Measurements from ENCODE around the gene DGUOK. TPM values are rescaled to one million over a fixed set of nuclear protein-coding genes. Genes with fewer than 3 reads are reported as not detected.

The DGUOK gene
- total RNA-seq, 1 donor from 2014 or later, result 52.3 TPM

DNA sequence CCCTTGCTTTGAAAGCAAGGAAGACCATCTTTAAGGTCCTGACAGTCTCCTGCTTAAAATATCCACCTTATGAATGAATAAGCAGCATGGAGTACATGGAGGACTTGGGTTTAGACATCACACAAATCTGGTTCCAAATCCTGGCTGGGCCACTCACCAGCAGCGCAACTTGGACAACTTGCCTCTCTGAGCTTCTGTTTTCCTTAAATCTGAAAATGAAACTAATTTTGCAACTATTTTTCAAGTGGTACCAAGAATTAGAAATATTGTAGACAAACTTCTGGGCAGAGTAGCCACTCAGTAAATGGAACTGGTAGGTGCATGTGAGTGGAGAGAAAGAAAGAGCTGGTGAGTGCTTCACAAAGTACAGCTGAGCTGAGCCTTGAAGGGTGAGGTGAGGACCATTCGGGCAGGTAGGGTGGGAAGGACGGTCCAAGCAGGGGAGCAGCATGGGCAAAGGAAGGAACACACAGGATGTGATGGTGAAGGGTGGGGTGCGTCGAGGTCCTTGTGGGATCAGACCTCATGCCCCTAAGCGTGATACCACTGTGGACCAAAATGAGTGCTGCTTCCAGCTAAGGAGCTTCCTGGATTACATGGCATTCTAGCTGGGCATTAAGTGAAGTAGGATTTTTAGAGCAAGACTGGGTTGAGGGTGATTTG is 43.6 kb downstream of the DGUOK start:
- Histone ChIP-seq H3K9me3 (no peaks in the 10 kb centered on the region), H3K27me3 (no peaks in the 10 kb centered on the region), H3K27ac (no peak overlapping the region), H3K4me3 (no peak overlapping the region), H3K36me3 (no peaks in the 10 kb centered on the region), H3K4me1 (peaks cover 23% of the 10 kb centered on the region)
- no peak for TF ChIP-seq POLR2A (IDR thresholded peaks at IDR 0.05)
- TF ChIP-seq, protein P1, sequence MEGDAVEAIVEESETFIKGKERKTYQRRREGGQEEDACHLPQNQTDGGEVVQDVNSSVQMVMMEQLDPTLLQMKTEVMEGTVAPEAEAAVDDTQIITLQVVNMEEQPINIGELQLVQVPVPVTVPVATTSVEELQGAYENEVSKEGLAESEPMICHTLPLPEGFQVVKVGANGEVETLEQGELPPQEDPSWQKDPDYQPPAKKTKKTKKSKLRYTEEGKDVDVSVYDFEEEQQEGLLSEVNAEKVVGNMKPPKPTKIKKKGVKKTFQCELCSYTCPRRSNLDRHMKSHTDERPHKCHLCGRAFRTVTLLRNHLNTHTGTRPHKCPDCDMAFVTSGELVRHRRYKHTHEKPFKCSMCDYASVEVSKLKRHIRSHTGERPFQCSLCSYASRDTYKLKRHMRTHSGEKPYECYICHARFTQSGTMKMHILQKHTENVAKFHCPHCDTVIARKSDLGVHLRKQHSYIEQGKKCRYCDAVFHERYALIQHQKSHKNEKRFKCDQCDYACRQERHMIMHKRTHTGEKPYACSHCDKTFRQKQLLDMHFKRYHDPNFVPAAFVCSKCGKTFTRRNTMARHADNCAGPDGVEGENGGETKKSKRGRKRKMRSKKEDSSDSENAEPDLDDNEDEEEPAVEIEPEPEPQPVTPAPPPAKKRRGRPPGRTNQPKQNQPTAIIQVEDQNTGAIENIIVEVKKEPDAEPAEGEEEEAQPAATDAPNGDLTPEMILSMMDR (IDR thresholded peaks at IDR 0.05), result no peak
- no peak for TF ChIP-seq POLR2AphosphoS5 (IDR thresholded peaks at IDR 0.05; ENCODE audit: insufficient read depth in 1 of 2, low read depth in 1 of 2)
- intact Hi-C loops (cut with DNase I), result no loop called here
- DNase-seq (ENCODE audit: extremely low spot score in 2 of 2), result no peak

DNA sequence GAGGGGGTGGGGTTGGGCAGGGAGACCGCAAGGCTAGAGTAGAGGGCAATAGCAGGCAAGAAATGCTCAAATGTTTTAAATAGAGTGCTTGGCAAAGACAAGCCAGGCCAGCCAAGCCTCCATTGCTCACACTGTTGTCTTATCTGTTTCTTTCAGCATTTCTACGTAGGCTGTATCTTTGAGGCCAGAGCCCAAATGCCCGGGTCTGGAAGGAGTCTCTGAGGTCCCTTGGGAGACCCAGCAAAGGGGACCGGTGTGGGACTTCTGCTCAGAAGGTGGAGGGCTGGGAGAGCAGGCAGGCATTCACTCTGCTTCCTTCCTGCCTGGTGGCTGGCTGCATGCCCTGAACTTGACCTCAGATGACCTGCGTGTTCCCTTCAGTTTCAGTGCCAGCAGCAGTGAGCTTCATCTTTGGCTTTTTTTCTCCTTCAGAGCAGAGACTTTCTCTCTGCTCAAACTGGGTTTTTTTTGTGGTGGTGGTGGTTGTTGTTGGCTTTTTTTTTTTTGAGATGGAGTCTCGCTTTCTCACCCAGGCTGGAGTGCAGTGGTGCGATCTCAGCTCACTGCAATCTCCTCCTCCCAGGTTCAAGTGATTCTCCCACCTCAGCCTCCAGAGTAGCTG is 44.3 kb downstream of the DGUOK start:
- TF ChIP-seq POLR2AphosphoS5 (IDR thresholded peaks at IDR 0.05; ENCODE audit: insufficient read depth in 1 of 2, low read depth in 1 of 2), result no peak
- TF ChIP-seq POLR2A (IDR thresholded peaks at IDR 0.05), result no peak
- TF ChIP-seq, protein P1 (IDR thresholded peaks at IDR 0.05), result no peak
- Histone ChIP-seq H3K27me3 (no peaks in the 10 kb centered on the region), H3K9me3 (no peaks in the 10 kb centered on the region), H3K27ac (no peak overlapping the region), H3K4me3 (no peak overlapping the region), H3K4me1 (peaks cover 23% of the 10 kb centered on the region), H3K36me3 (no peaks in the 10 kb centered on the region)
- intact Hi-C loops (cut with DNase I), result no loop called here
- DNase-seq (ENCODE audit: extremely low spot score in 2 of 2), result no peak

DNA sequence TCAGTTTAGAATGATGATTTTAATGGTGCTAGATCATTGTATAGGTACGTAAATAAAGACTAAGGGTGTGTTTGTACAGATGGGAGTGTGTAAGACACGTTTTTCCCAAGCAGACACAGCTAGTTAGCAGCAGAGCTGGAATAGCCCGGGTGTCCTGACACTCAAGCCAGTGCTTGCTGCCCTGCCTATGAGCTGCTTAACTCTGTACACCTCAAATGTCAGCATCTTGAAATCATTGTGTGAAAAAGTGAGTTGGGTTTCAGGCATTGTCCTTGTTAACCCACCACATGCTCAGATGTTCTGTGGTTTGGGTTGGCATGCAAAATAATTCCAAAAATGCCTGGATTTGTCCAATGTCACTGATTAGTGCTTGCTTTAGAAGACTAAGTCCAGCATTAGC is 45.0 kb downstream of the DGUOK start:
- no peaks in the 10 kb centered on the region for H3K27me3 ChIP-seq
- H3K4me3 ChIP-seq, result no peak overlapping the region
- H3K36me3 ChIP-seq, result no peaks in the 10 kb centered on the region
- no peak for DNase-seq (ENCODE audit: extremely low spot score in 2 of 2)
- no peaks in the 10 kb centered on the region for H3K9me3 ChIP-seq
- peaks cover 23% of the 10 kb centered on the region for H3K4me1 ChIP-seq
- intact Hi-C loops (cut with DNase I), result no loop called here
- no peak for TF ChIP-seq POLR2A (IDR thresholded peaks at IDR 0.05)
- TF ChIP-seq POLR2AphosphoS5 (IDR thresholded peaks at IDR 0.05; ENCODE audit: insufficient read depth in 1 of 2, low read depth in 1 of 2), result no peak
- TF ChIP-seq, protein P1 (IDR thresholded peaks at IDR 0.05), result no peak
- H3K27ac ChIP-seq, result no peak overlapping the region

DNA sequence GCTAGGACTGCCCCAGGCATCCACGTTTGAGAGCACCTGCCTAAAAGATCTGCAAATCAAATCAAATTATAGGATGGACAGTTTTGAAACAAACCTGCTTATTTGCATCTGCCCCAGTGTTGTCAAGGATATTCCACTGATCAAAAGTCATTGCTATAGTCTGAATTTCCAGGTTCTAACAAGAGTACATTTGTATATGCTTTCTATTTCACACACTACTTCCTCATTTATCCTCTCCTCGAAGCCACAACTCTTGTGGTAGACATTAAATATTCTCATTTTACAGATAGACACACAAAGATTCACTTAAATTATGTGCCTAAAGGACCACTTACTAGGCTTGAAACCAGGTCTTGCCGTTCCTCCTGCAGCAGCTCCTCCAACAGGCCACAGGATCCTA is 46.2 kb downstream of the DGUOK start:
- Histone ChIP-seq H3K27me3 (no peaks in the 10 kb centered on the region), H3K36me3 (no peaks in the 10 kb centered on the region), H3K4me1 (peaks cover 23% of the 10 kb centered on the region), H3K27ac (no peak overlapping the region), H3K9me3 (no peaks in the 10 kb centered on the region), H3K4me3 (no peak overlapping the region)
- DNase-seq (ENCODE audit: extremely low spot score in 2 of 2), result no peak
- intact Hi-C loops (cut with DNase I), result no loop called here
- TF ChIP-seq POLR2A (IDR thresholded peaks at IDR 0.05) (no peak), POLR2AphosphoS5 (IDR thresholded peaks at IDR 0.05; ENCODE audit: insufficient read depth in 1 of 2, low read depth in 1 of 2) (no peak)
- TF ChIP-seq, protein P1 (IDR thresholded peaks at IDR 0.05), result no peak

DNA sequence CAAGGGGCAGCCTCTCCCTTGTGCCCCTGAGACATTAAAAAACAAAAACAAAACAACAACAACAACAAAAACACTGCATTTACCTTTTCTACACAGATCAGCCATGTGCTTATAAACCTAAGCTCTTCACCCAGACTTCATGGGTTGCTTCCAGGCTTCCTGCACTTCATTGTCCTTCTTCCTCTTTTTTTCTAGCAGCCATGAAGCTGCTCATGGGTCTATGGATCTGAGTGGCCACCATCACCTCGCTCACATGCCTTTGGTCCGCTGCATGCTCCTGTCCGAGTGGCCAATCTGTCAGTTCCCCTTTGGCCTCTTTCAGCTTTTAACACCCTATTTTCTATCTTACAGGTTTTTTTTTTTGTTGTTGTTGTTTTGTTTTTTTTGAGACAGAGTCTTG is 49.1 kb downstream of the DGUOK start:
- Histone ChIP-seq H3K9me3 (no peaks in the 10 kb centered on the region), H3K27me3 (no peaks in the 10 kb centered on the region), H3K36me3 (no peaks in the 10 kb centered on the region), H3K4me1 (peaks cover 19% of the 10 kb centered on the region), H3K27ac (no peak overlapping the region), H3K4me3 (no peak overlapping the region)
- intact Hi-C loops (cut with DNase I), result no loop called here
- DNase-seq (ENCODE audit: extremely low spot score in 2 of 2), result no peak
- TF ChIP-seq POLR2AphosphoS5 (IDR thresholded peaks at IDR 0.05; ENCODE audit: insufficient read depth in 1 of 2, low read depth in 1 of 2) (no peak), POLR2A (IDR thresholded peaks at IDR 0.05) (no peak)
- TF ChIP-seq, protein P1 (IDR thresholded peaks at IDR 0.05), result no peak
